Body of pancreas (tissue), 4 donors: ENCODE measurements around the gene UPK3A. TPM values are rescaled to one million over a fixed set of nuclear protein-coding genes. Genes with fewer than 3 reads are reported as not detected.
A peak's percentile ranks its signal among the peaks of the same experiment; 100 is the strongest.

Experiments
- ATAC-seq: fragments of 150-250 bp; one replicate; pipeline ENCODE4 v1.9.1; 2016
- DNase-seq, 4 donors: peaks; one replicate each; pipeline ENCODE4 v3.0.0-alpha.2; 2019
- H3K27ac ChIP-seq, 4 donors: fragments of 200-600 bp; sonication (generic); 1 replicate in 3 of 4; 2 replicates in 1 of 4; pipeline versions ENCODE4 v1.5.1 to v1.6.1; 2016 to 2019; ENCODE audit warnings: mild to moderate bottlenecking in 1 of 4, mixed read lengths in 1 of 4, moderate library complexity in 1 of 4
- H3K27me3 ChIP-seq, 2 donors: fragments of 200-600 bp; sonication (generic); one replicate each; pipeline ENCODE4 v1.6.0; 2016; ENCODE audit warnings: mild to moderate bottlenecking in 1 of 2
- H3K36me3 ChIP-seq, 2 donors: fragments of 200-600 bp; sonication (generic); replicated peaks in 1 of 2; 2 replicates each; pipeline ENCODE4 v1.5.1; 2016; ENCODE audit warnings: low read depth in 2 of 2; ENCODE audit not compliant: insufficient read depth in 1 of 2
- H3K4me1 ChIP-seq: fragments of 200-600 bp; sonication (generic); one replicate; pipeline ENCODE4 v1.6.0; 2016
- H3K4me3 ChIP-seq, 2 donors: fragments of 200-600 bp; sonication (generic); 1 replicate in 1 of 2; 2 replicates in 1 of 2; pipeline ENCODE4 v1.5.1; 2016 to 2019
- H3K9me3 ChIP-seq, 3 donors: fragments of 200-600 bp; sonication (generic); 1 replicate in 2 of 3; 2 replicates in 1 of 3; pipeline ENCODE4 v1.5.1; 2016
- CTCF ChIP-seq, 7 experiments: fragments of 450-650 bp in 4 of 7; fragments of 200-600 bp in 3 of 7; sonication (generic) in 3 of 7; IDR thresholded peaks; one replicate each; pipeline ENCODE4 v1.5.1; 2016 to 2019; ENCODE audit warnings: antibody characterized with exemption in 7 of 7
- POLR2A ChIP-seq, 3 donors: fragments of 450-650 bp; IDR thresholded peaks; one replicate each; pipeline ENCODE4 v1.6.1; 2016; ENCODE audit warnings: antibody characterized with exemption in 3 of 3, mild to moderate bottlenecking in 2 of 3
- WGBS, 2 donors: methylation state at CpG; one replicate each; pipeline ENCODE4 v1.1.5; 2017; 5-methylcytosine and 5-hydroxymethylcytosine counted together
- intact Hi-C: fragments of 100-400 bp; cut with DNase I; formaldehyde crosslinking; loops from one replicate; pipeline ENCODE4 v1.15.1; 2023
- total RNA-seq, 2 donors: library from RNA; depleted of rRNA; stranded (reverse); fragments of >200 nt; gene quantifications; one replicate each; pipeline ENCODE4 v1.1.0, GENCODE V29; 2016

UPK3A gene
- total RNA-seq, 2 donors from 2014 or later = not detected

GRCh38 chr22:45238076-45238956, 46.4 kb upstream of the UPK3A start:
- Histone ChIP-seq H3K27me3 (no peaks in the 10 kb centered on the region), H3K36me3 (no peaks in the 10 kb centered on the region), H3K4me1 (peaks cover 49% of the 10 kb centered on the region), H3K27ac (no peak overlapping the region), H3K4me3 (no peak overlapping the region), H3K9me3 (no peaks in the 10 kb centered on the region)
- intact Hi-C loops = no loop called here
- no peak for TF ChIP-seq CTCF (IDR thresholded peaks at IDR 0.05)
- TF ChIP-seq POLR2A (IDR thresholded peaks at IDR 0.05) = no peak
- ATAC-seq = no peak
- WGBS, 2 donors = 90 to 95% methylated on average over 17 of the region's 18 CpGs
- no peak for DNase-seq

GRCh38 chr22:45238957-45239680, 45.6 kb upstream of the UPK3A start:
- DNase-seq = no peak
- Histone ChIP-seq H3K4me3 (no peak overlapping the region), H3K4me1 (peaks cover 51% of the 10 kb centered on the region), H3K27me3 (no peaks in the 10 kb centered on the region), H3K36me3 (no peaks in the 10 kb centered on the region), H3K27ac (no peak overlapping the region), H3K9me3 (no peaks in the 10 kb centered on the region)
- intact Hi-C loops = no loop called here
- 68 to 72% methylated on average over 6 of the region's 6 CpGs for WGBS, 2 donors
- no peak for TF ChIP-seq POLR2A (IDR thresholded peaks at IDR 0.05)
- no peak for TF ChIP-seq CTCF (IDR thresholded peaks at IDR 0.05)
- ATAC-seq = no peak

- Histone ChIP-seq H3K4me3 (peak overlapping the region in 1 of 2 donors; percentile 26), H3K4me1 (peaks cover 51% of the 10 kb centered on the region), H3K27ac (no peak overlapping the region), H3K9me3 (no peaks in the 10 kb centered on the region), H3K27me3 (no peaks in the 10 kb centered on the region), H3K36me3 (no peaks in the 10 kb centered on the region)
- ATAC-seq = no peak
- TF ChIP-seq POLR2A (IDR thresholded peaks at IDR 0.05) = no peak
- TF ChIP-seq CTCF (IDR thresholded peaks at IDR 0.05) = no peak
- no peak for DNase-seq
- 51 to 57% methylated on average over 4 to 7 of the region's 8 CpGs for WGBS, 2 donors
- intact Hi-C loops = no loop called here
These were observed 45.1 kb upstream of the UPK3A start for GRCh38 chr22:45239681-45240051.

- Histone ChIP-seq H3K27me3 (no peaks in the 10 kb centered on the region), H3K27ac (no peak overlapping the region), H3K4me1 (peaks cover 56% of the 10 kb centered on the region), H3K36me3 (no peaks in the 10 kb centered on the region), H3K9me3 (no peaks in the 10 kb centered on the region), H3K4me3 (peak overlapping the region; percentile 23 to 26)
- DNase-seq = peak in 1 of 4 donors; percentile 48
- TF ChIP-seq POLR2A (IDR thresholded peaks at IDR 0.05) (no peak), CTCF (IDR thresholded peaks at IDR 0.05) (no peak)
- WGBS, 2 donors = 2 to 5% methylated on average over 22 to 68 of the region's 73 CpGs
- no peak for ATAC-seq
- intact Hi-C loops = no loop called here
These were observed 44.5 kb upstream of the UPK3A start for GRCh38 chr22:45240104-45240809.
